Measurements from ENCODE around the gene CTNS. TPM values are rescaled to one million over a fixed set of nuclear protein-coding genes. Genes with fewer than 3 reads are reported as not detected.

CTNS gene
- total RNA-seq, 6 donors from 2014 or later = 22.1 to 31.4 (median 25.3) TPM

DNA sequence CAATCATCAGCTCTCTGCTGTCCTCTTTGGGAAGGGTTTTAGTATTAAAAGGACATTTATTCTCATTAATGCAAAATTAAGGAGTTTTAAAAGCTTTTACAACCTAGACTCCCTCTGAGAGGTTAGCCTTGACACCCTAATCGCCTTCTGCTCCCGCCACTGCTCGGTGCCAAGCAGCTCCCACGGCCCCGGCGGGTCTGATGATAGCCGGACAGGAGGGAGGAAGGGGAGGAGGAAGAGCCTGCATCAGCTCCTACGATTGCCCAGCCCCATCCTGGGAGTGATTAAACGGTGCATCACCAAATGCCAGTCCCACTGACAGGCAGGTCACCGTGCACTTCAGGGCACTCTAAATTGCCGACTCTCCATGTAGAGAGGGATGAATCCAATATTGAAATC is 8.8 kb upstream of the CTNS start:
- no peak overlapping the region for H3K27ac ChIP-seq
- DNase-seq (no peak), ATAC-seq (ENCODE audit: low FRiP score in 2 of 2) (no peak)
- TF ChIP-seq POLR2A (IDR thresholded peaks at IDR 0.05) (no peak), EP300 (IDR thresholded peaks at IDR 0.05) (no peak), POLR2AphosphoS5 (IDR thresholded peaks at IDR 0.05) (no peak)
- TF ChIP-seq, protein P1, sequence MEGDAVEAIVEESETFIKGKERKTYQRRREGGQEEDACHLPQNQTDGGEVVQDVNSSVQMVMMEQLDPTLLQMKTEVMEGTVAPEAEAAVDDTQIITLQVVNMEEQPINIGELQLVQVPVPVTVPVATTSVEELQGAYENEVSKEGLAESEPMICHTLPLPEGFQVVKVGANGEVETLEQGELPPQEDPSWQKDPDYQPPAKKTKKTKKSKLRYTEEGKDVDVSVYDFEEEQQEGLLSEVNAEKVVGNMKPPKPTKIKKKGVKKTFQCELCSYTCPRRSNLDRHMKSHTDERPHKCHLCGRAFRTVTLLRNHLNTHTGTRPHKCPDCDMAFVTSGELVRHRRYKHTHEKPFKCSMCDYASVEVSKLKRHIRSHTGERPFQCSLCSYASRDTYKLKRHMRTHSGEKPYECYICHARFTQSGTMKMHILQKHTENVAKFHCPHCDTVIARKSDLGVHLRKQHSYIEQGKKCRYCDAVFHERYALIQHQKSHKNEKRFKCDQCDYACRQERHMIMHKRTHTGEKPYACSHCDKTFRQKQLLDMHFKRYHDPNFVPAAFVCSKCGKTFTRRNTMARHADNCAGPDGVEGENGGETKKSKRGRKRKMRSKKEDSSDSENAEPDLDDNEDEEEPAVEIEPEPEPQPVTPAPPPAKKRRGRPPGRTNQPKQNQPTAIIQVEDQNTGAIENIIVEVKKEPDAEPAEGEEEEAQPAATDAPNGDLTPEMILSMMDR (IDR thresholded peaks at IDR 0.05) = no peak
- H3K36me3 ChIP-seq = peaks cover 8 to 82% (median 47%) of the 10 kb centered on the region in 4 donors
- no peaks in the 10 kb centered on the region for H3K9me3 ChIP-seq
- 92 to 96% methylated on average over 11 of the region's 11 CpGs for WGBS, 2 donors
- no peak overlapping the region for H3K4me3 ChIP-seq
- H3K27me3 ChIP-seq = no peaks in the 10 kb centered on the region
- no peaks in the 10 kb centered on the region for H3K4me1 ChIP-seq

DNA sequence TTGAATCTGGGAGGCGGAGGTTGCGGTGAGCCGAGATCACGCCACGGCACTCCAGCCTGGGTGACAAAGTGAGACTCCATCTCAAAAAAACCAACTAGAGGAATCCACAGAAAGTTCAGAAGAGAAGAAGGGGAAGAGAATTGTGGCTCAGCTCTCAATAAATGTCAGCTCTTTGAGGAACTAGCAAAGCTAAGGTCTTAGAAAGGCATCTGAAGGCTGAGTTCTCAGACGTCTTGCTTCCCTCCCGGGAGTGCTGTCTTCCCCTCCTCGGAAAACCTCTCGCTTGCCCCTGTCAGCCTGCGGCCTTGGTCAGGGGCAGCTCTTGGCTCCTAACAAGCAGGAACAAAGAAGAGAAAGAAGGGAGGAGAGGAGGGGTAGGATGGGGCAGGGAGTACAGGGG is 5.8 kb upstream of the CTNS start:
- Histone ChIP-seq H3K36me3 (peaks cover 0 to 52% (median 30%) of the 10 kb centered on the region in 4 donors), H3K4me3 (no peak overlapping the region), H3K27me3 (no peaks in the 10 kb centered on the region), H3K27ac (no peak overlapping the region), H3K9me3 (no peaks in the 10 kb centered on the region), H3K4me1 (peaks cover 11 to 24% (median 14%) of the 10 kb centered on the region in 4 donors)
- ATAC-seq (ENCODE audit: low FRiP score in 2 of 2) = no peak
- no peak for DNase-seq
- TF ChIP-seq POLR2A (IDR thresholded peaks at IDR 0.05) = no peak
- TF ChIP-seq, protein P1 (IDR thresholded peaks at IDR 0.05) = no peak
- no peak for TF ChIP-seq POLR2AphosphoS5 (IDR thresholded peaks at IDR 0.05)
- TF ChIP-seq EP300 (IDR thresholded peaks at IDR 0.05) = no peak
- WGBS, 2 donors = 92 to 97% methylated on average over 10 of the region's 10 CpGs

DNA sequence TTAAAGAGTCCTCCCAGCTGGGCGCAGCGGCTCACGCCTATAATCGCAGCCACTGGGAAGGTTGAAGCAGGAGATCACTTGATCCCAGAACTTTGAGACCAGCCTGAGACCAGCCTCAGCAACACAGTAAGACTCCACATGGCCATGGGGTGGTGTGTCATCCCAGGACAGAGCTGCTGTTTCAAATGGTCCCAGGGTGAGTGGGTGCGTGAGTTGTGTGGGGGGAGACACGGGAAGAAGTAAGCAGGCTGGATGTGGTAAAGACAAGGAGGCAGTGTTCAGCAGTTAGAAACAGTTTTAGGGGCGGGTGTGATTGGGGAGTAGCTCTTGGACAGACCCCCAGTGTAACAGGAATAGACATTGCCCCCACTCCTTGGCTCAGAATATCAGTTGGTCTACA is 4.3 kb upstream of the CTNS start:
- ATAC-seq (ENCODE audit: low FRiP score in 2 of 2) (no peak), DNase-seq (no peak)
- H3K4me3 ChIP-seq = no peak overlapping the region
- no peaks in the 10 kb centered on the region for H3K27me3 ChIP-seq
- TF ChIP-seq, protein P1 (IDR thresholded peaks at IDR 0.05) = no peak
- H3K27ac ChIP-seq = no peak overlapping the region
- H3K9me3 ChIP-seq = no peaks in the 10 kb centered on the region
- peaks cover 13 to 31% (median 17%) of the 10 kb centered on the region in 4 donors for H3K4me1 ChIP-seq
- WGBS, 2 donors = 92 to 95% methylated on average over 7 of the region's 7 CpGs
- peaks cover 0 to 42% (median 25%) of the 10 kb centered on the region in 4 donors for H3K36me3 ChIP-seq

DNA sequence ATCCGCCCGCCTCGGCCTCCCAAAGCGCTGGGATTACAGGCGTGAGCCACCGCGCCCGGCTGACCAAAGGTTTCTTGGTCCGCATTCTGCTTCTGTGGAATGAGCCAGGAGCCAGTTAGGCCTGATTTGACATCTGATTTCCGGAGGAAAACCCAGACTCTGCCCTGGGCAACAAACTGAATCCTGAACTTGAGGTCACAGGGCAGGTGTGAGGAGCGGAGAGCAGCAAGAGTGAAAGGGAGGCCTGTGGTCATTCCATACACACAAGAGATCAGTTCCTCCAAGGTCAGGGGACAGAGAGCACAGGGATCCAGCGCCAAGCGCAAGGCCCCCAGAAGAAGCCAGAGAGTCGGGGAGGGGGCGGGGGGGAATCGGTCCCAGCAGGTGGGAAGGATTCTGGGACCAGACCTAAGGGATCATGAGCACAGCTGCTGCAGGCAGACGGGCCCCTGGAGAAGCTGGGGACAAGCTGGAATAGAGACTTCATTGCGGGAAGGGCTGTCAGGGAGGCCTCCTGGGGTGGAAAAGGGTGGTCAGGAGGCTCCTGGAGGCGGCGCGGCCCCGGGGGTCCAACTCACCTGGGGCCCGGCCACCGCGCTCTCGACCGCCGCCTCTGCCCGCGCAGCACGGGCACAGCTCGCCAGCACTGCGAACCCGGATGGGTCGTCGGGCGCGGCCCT is 946 bp upstream of the CTNS start:
- H3K4me1 ChIP-seq = peaks cover 18 to 59% (median 28%) of the 10 kb centered on the region in 4 donors
- no peaks in the 10 kb centered on the region for H3K27me3 ChIP-seq
- peak overlapping the region; percentile 97 to 99 (median 98) for H3K27ac ChIP-seq
- H3K9me3 ChIP-seq = no peaks in the 10 kb centered on the region
- 27 to 40% methylated on average over 18 to 32 of the region's 38 CpGs for WGBS, 2 donors
- TF ChIP-seq, protein P1 (IDR thresholded peaks at IDR 0.05) = peak in 1 of 6 experiments; percentile 21
- no peak for TF ChIP-seq POLR2AphosphoS5 (IDR thresholded peaks at IDR 0.05)
- H3K4me3 ChIP-seq = peak overlapping the region; percentile 88 to 100 (median 99)
- no peak for ATAC-seq (ENCODE audit: low FRiP score in 2 of 2)
- no peak for DNase-seq
- H3K36me3 ChIP-seq = peaks cover 0 to 9% (median 0%) of the 10 kb centered on the region in 4 donors

DNA sequence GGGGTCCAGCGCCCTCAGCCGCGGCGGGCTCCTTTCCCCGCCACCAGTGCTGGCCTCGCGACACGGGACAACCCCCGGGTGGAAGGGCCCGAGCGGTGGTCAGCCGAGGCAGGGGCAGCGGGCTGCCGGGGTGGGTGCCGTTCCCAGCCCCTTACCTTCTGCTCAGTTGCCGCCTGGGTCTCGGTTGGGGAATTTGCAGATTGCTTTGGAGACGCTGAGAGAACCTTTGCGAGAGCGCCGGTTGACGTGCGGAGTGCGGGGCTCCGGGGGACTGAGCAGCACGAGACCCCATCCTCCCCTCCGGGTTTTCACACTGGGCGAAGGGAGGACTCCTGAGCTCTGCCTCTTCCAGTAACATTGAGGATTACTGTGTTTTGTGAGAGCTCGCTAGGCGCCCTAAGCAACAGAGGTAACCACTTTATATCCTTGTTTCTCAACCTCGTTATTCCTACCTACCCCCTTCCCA is 381 bp downstream of the CTNS start:
- TF ChIP-seq POLR2AphosphoS5 (IDR thresholded peaks at IDR 0.05) = no peak
- TF ChIP-seq, protein P1 (IDR thresholded peaks at IDR 0.05) = peak in 1 of 6 experiments; percentile 1
- no peak for TF ChIP-seq POLR2A (IDR thresholded peaks at IDR 0.05)
- no peak for TF ChIP-seq EP300 (IDR thresholded peaks at IDR 0.05)
- Histone ChIP-seq H3K27me3 (no peaks in the 10 kb centered on the region), H3K27ac (peak overlapping the region; percentile 97 to 99 (median 98)), H3K9me3 (no peaks in the 10 kb centered on the region), H3K4me3 (peak overlapping the region; percentile 83 to 100 (median 94)), H3K4me1 (peaks cover 26 to 72% (median 31%) of the 10 kb centered on the region in 4 donors), H3K36me3 (peaks cover 0 to 7% (median 0%) of the 10 kb centered on the region in 4 donors)
- ATAC-seq (ENCODE audit: low FRiP score in 2 of 2) (peak in 1 of 2 donors; percentile 3), DNase-seq (no peak)
- 2% methylated on average over 15 to 25 of the region's 31 CpGs for WGBS, 2 donors
